ENCODE results near the gene TXNDC8.

DNA sequence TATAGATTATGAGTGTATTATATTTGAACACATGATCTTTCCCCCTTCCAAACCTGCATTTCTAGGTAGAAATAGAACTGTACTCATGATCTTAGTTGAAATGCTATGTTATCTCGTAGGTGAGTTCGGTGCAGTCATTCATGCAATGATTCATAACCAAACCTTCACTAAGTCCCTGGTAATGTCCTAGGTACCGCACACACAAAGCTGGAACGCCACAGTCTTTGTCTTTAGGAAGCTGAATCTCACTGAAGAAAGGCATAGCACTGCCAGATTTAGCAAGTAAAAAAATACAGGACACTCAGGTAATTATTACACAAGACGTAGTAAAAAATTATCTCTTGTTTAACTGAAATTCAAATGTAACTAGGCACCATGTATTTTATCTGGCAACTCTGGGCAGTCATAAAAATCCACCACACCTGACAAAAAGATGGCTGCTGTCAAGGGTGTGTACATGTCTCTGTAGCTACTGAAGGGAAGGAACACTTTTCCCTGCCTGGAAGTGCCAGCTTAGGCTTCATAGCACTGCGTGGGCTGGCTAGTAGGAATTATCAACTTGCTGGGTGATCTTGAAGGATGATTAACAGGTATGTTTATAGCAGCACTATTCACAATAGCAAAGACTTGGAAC is 53.3 kb downstream of the TXNDC8 start:
- no peak for TF ChIP-seq RARB (CRISPR knock-in tag; IDR thresholded peaks at IDR 0.05)
- no peak for TF ChIP-seq BACH2 (CRISPR knock-in tag; IDR thresholded peaks at IDR 0.05; ENCODE audit: borderline replicate concordance)
- TF ChIP-seq ZNF8 (CRISPR knock-in tag; IDR thresholded peaks at IDR 0.05): no peak
- no peak for TF ChIP-seq PPARA (CRISPR knock-in tag; IDR thresholded peaks at IDR 0.05; ENCODE audit: borderline replicate concordance)
- TF ChIP-seq ZNF565 (CRISPR knock-in tag; conservative IDR thresholded peaks at IDR 0.05; ENCODE audit: low read depth): no peak
- no peak for TF ChIP-seq SNAI2 (CRISPR knock-in tag; IDR thresholded peaks at IDR 0.05)
- TF ChIP-seq ARNTL (CRISPR knock-in tag; IDR thresholded peaks at IDR 0.05; ENCODE audit: borderline replicate concordance, low read depth): no peak
- no peak for TF ChIP-seq CSDC2 (CRISPR knock-in tag; IDR thresholded peaks at IDR 0.05)
- no peak for TF ChIP-seq ISL1 (CRISPR knock-in tag; IDR thresholded peaks at IDR 0.05)
- TF ChIP-seq, protein P1, sequence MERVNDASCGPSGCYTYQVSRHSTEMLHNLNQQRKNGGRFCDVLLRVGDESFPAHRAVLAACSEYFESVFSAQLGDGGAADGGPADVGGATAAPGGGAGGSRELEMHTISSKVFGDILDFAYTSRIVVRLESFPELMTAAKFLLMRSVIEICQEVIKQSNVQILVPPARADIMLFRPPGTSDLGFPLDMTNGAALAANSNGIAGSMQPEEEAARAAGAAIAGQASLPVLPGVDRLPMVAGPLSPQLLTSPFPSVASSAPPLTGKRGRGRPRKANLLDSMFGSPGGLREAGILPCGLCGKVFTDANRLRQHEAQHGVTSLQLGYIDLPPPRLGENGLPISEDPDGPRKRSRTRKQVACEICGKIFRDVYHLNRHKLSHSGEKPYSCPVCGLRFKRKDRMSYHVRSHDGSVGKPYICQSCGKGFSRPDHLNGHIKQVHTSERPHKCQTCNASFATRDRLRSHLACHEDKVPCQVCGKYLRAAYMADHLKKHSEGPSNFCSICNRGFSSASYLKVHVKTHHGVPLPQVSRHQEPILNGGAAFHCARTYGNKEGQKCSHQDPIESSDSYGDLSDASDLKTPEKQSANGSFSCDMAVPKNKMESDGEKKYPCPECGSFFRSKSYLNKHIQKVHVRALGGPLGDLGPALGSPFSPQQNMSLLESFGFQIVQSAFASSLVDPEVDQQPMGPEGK (CRISPR knock-in tag; IDR thresholded peaks at IDR 0.05; ENCODE audit: borderline replicate concordance): no peak
- no peak for TF ChIP-seq TOX (CRISPR knock-in tag; IDR thresholded peaks at IDR 0.05; ENCODE audit: borderline replicate concordance)
- TF ChIP-seq TSHZ2 (CRISPR knock-in tag; IDR thresholded peaks at IDR 0.05): no peak
- TF ChIP-seq POU6F1 (CRISPR knock-in tag; IDR thresholded peaks at IDR 0.05; ENCODE audit: borderline replicate concordance, low read depth): no peak
